RWPE1 (cell line): ENCODE results near the gene LMBR1.

ENCODE experiments used
- CTCF ChIA-PET: fragments of 350-600 bp; sonication (Branson Sonifier 250); formaldehyde crosslinking; extraction: SDS; loops from one replicate; lab custom pipeline; 2021; lab: Yijun Ruan, JAX
- POLR2A ChIA-PET: fragments of 400-600 bp; formaldehyde crosslinking; extraction: SDS; loops from one replicate; lab custom pipeline; 2020; ENCODE audit warnings: antibody characterized with exemption; ENCODE audit not compliant: low non-redundant PET; lab: Yijun Ruan, JAX
- DNase-seq: peaks from one replicate; pipeline ENCODE4 v3.0.0; 2012; ENCODE audit warnings: low spot score
- H3K27ac ChIP-seq: fragments of 450-650 bp; 2 replicates; pipeline ENCODE4 v1.5.1; 2017
- TF ChIP-seq, protein P1 (sequence below): fragments of 450-650 bp; conservative IDR thresholded peaks from 2 replicates; pipeline ENCODE4 v1.5.1; 2017; ENCODE audit warnings: low read depth, mild to moderate bottlenecking

The LMBR1 gene

DNA sequence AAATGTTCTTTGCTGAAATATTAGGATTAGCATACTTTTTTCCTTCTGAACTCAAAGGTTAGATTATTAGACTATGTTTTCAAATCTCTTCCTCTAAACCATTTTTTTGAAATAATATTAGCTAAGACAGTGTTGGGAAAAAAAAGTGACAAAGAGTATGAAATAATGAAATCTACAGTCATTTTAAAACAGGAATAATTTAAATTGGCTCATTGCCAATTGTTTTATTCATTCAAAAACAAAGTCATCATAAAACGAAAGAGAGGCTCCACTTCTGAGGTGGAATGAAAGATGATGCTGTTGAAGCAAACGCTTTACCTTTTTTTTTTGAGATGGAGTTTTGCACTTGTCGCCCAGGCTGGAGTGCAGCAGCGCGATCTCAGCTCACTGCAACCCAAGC, 201.2 kb downstream of the LMBR1 start:
- TF ChIP-seq, protein P1, sequence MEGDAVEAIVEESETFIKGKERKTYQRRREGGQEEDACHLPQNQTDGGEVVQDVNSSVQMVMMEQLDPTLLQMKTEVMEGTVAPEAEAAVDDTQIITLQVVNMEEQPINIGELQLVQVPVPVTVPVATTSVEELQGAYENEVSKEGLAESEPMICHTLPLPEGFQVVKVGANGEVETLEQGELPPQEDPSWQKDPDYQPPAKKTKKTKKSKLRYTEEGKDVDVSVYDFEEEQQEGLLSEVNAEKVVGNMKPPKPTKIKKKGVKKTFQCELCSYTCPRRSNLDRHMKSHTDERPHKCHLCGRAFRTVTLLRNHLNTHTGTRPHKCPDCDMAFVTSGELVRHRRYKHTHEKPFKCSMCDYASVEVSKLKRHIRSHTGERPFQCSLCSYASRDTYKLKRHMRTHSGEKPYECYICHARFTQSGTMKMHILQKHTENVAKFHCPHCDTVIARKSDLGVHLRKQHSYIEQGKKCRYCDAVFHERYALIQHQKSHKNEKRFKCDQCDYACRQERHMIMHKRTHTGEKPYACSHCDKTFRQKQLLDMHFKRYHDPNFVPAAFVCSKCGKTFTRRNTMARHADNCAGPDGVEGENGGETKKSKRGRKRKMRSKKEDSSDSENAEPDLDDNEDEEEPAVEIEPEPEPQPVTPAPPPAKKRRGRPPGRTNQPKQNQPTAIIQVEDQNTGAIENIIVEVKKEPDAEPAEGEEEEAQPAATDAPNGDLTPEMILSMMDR: no peak
- ChIA-PET CTCF (no interaction called here), POLR2A (no interaction called here)
- H3K27ac ChIP-seq: no peak overlapping the region
- DNase-seq: no peak

DNA sequence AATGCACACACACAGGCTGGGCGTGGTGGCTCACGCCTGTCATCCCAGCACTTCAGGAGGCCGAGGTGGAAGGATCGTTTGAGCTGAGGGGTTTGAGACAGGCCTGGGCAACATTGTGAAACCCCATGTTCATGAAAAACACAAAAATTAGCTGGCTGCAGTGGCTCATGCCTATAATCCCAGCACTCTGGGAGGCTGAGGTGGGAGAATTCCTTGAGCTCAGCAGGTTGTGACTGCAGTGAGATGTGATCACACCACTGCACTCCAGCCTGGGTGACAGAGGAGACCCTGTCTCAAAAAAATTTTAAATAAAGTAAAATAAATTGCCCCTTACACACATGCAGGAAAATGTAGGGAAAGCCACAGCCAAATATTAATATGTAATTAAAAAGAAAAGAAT, 208.3 kb downstream of the LMBR1 start:
- ChIA-PET POLR2A (no interaction called here), CTCF (no interaction called here)
- no peak overlapping the region for H3K27ac ChIP-seq
- no peak for DNase-seq
- TF ChIP-seq, protein P1: no peak

DNA sequence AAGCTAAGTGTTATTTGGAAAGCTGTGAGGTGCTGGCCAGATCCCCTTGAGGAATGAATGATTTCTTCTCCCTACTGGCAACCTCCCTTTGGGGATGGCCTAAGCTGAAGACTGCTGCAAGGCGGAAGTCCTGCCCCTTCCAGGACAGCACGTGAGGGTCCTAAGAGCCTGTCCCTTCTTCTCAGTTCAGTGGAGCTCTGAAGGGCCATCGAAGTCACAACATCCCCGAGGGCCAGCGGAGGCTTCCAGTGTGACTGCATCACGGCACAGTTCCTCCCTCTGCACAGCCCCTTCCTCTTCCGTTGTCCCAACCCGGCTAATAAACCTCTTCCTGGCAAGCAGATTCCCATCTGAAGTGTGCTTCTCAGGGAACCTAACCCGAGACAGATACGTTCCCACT, 208.7 kb downstream of the LMBR1 start:
- ChIA-PET POLR2A (no interaction called here), CTCF (no interaction called here)
- DNase-seq: no peak

DNA sequence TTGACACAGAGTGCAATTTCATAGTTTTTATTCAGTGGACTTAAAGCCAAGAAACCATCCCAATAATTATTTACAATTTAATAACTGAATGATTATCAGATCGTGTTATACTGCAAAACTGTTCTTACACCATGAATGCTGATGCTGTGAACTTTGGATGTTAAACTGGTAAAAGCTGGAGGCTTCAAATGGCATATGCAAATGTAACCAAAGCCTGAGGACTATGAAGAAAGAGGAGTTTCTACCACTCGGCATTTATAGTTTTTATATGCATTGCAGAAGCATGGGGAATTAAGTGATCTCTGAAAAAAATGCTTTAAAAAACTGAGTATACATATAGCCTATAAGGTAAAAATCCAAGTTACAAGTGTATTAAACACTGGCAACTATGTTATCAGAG, 210.1 kb downstream of the LMBR1 start:
- TF ChIP-seq, protein P1: no peak
- ChIA-PET CTCF (no interaction called here), POLR2A (no interaction called here)
- no peak overlapping the region for H3K27ac ChIP-seq
- no peak for DNase-seq

More for the DNA sequence above, 208.7 kb downstream of the LMBR1 start:
- no peak overlapping the region for H3K27ac ChIP-seq
- TF ChIP-seq, protein P1: no peak

DNA sequence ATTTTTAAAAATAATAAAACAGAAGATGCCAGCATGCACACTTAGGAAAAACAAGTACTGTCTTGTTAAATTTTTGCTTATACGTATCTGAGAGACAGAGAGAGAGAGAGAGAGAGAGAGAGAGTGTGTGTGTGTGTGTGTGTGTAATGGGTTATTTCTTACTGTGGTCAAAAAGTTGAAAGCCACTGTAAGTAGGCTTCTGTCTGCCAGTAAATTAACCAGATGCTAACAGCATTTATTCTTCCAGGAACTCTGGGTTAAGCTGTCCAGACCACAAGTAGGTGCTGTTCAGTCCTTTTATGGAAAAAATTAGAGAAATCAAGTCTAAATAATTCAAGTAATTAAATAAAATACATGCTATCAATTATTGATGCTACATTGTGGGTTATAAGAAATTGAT, 212.7 kb downstream of the LMBR1 start:
- DNase-seq: no peak
- H3K27ac ChIP-seq: no peak overlapping the region
- TF ChIP-seq, protein P1: no peak
- POLR2A ChIA-PET: no interaction called here
- CTCF ChIA-PET: no interaction called here

DNA sequence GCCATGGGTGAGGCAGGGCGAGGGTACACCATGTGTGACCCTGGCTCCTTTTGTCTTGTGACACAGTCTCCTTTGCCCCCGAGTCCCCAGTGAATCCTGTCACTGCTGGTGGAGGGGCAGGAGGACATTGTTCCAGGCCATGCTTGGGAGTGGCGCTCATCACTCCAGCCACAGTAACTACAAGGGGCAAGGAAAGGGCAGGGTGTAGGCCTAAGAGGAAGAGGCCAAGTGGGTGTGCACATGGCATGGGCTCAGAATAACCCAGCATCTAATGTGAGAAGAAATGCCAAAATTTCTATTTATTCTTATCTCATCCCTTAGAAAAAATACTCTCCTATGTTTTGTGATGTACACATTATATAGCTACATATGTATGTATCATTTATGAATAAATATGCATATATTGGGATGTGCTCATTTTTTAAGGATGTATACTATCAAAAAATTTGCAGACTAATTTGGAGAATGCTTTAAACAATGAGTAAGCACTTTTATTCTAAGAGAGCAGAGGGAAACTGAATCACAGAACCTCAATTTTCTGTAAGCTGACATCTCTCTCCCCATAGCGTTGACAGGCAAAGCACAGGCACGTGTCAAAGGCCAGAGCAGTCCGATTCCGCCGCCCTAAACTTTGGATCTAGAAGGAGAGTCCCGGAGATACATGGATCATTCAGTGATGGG, 215.5 kb downstream of the LMBR1 start:
- CTCF ChIA-PET: no interaction called here
- no peak for DNase-seq
- no peak overlapping the region for H3K27ac ChIP-seq
- POLR2A ChIA-PET: no interaction called here
- TF ChIP-seq, protein P1: no peak

DNA sequence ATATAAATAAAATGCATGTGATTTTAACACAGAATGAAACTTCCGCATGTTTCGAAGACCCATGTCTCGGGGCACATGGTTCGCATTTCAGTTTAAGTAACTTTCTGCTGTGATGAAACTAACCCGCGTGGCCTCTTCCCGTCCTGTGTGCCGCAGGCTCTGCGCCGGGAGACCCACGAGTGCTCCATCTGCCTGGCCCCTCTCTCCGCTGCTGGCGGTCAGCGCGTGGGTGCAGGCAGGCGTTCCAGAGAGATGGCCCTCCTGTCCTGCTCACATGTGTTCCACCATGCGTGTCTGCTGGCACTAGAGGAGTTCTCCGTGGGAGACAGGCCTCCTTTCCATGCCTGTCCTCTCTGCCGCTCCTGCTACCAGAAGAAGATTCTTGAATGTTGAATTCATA, 216.7 kb downstream of the LMBR1 start:
- no peak overlapping the region for H3K27ac ChIP-seq
- POLR2A ChIA-PET: no interaction called here
- DNase-seq: no peak
- TF ChIP-seq, protein P1: no peak
- CTCF ChIA-PET: no interaction called here
